IMR-90 (cell line): Measurements from ENCODE around the gene CMIP. TPM values are rescaled to one million over a fixed set of nuclear protein-coding genes. Genes with fewer than 3 reads are reported as not detected.

ENCODE experiments used
- ATAC-seq: fragments of 200-7000 bp; cut with Tn5 transposase; 2 replicates; pipeline ENCODE4 v1.9.1; 2020; ENCODE audit warnings: low read depth, mild to moderate bottlenecking, moderate library complexity
- BruUV-seq: library from RNA; stranded (reverse); fragments of 400-500 nt; replicated peaks from 2 replicates; lab custom pipeline; 2021; lab: Mats Ljungman, UMichigan
- CTCF ChIA-PET: fragments of 300-600 bp; formaldehyde crosslinking; extraction: SDS; loops from one replicate; lab custom pipeline; 2021; ENCODE audit warnings: antibody characterized with exemption; lab: Yijun Ruan, JAX
- POLR2A ChIA-PET: fragments of 300-600 bp; sonication (Branson Sonifier 250); formaldehyde crosslinking; loops from one replicate; lab custom pipeline; 2022; ENCODE audit warnings: antibody characterized with exemption; ENCODE audit not compliant: unreplicated experiment; lab: Charles Lee
- DNase-seq: peaks from one replicate; pipeline ENCODE4 v3.0.0; 2013
- H2AFZ ChIP-seq: replicated peaks from 2 replicates; pipeline ENCODE3; 2013; ENCODE audit warnings: low read length, mild to moderate bottlenecking; ENCODE audit not compliant: poor library complexity
- H2AK5ac ChIP-seq: 2 replicates; pipeline ENCODE4 v1.6.1; 2013; ENCODE audit warnings: low read depth, low read length, inconsistent platforms
- H2AK9ac ChIP-seq: replicated peaks from 2 replicates; pipeline ENCODE3; 2013; ENCODE audit warnings: mild to moderate bottlenecking, low read depth, low read length, moderate library complexity; ENCODE audit not compliant: poor library complexity
- H2BK120ac ChIP-seq: 2 replicates; pipeline ENCODE4 v1.6.1; 2013; ENCODE audit warnings: low read depth, low read length, inconsistent platforms
- H2BK15ac ChIP-seq: 3 replicates; pipeline ENCODE4 v1.6.1; 2013; ENCODE audit warnings: low read depth, low read length, inconsistent platforms
- H2BK20ac ChIP-seq: 2 replicates; pipeline ENCODE4 v1.6.1; 2013; ENCODE audit warnings: low read depth, mild to moderate bottlenecking, inconsistent platforms, low read length, moderate library complexity
- H2BK5ac ChIP-seq: 2 replicates; pipeline ENCODE4 v1.6.1; 2013; ENCODE audit warnings: mild to moderate bottlenecking, low read depth, low read length, inconsistent platforms; ENCODE audit not compliant: poor library complexity, severe bottlenecking
- H3K14ac ChIP-seq: replicated peaks from 2 replicates; pipeline ENCODE4 v1.6.1; 2013; ENCODE audit warnings: low read depth, low read length, inconsistent platforms
- H3K18ac ChIP-seq: 2 replicates; pipeline ENCODE4 v1.6.1; 2013; ENCODE audit warnings: low read depth, low read length, control low read depth
- H3K23ac ChIP-seq: 2 replicates; pipeline ENCODE4 v1.6.1; 2013; ENCODE audit warnings: low read depth, low read length, inconsistent platforms
- H3K27ac ChIP-seq: 2 replicates; pipeline ENCODE4 v1.5.1; 2013; ENCODE audit warnings: mild to moderate bottlenecking, control low read depth, low read length; ENCODE audit not compliant: insufficient read depth
- H3K27me3 ChIP-seq: 2 replicates; pipeline ENCODE4 v1.6.1; 2013; ENCODE audit warnings: low read length; ENCODE audit not compliant: control insufficient read depth, insufficient read depth
- H3K36me3 ChIP-seq: 2 replicates; pipeline ENCODE4 v1.6.1; 2013; ENCODE audit warnings: low read length, mixed read lengths; ENCODE audit not compliant: control insufficient read depth, insufficient read depth
- H3K4ac ChIP-seq: 2 replicates; pipeline ENCODE4 v1.6.1; 2013; ENCODE audit warnings: low read depth, low read length, inconsistent platforms
- H3K4me1 ChIP-seq: 2 replicates; pipeline ENCODE4 v1.6.1; 2013; ENCODE audit warnings: low read length, mixed read lengths; ENCODE audit not compliant: control insufficient read depth, insufficient read depth
- H3K4me2 ChIP-seq: 2 replicates; pipeline ENCODE4 v1.6.1; 2013; ENCODE audit warnings: low read depth, mild to moderate bottlenecking, control low read depth, low read length, moderate library complexity
- H3K4me3 ChIP-seq: 2 replicates; pipeline ENCODE4 v1.5.1; 2013; ENCODE audit warnings: low read depth, mild to moderate bottlenecking, control low read depth, low read length, moderate library complexity; ENCODE audit not compliant: insufficient read depth
- H3K56ac ChIP-seq: 2 replicates; pipeline ENCODE4 v1.6.1; 2013; ENCODE audit warnings: low read length, inconsistent platforms; ENCODE audit not compliant: insufficient read depth; ENCODE audit errors: extremely low read depth
- H3K79me1 ChIP-seq, 2 experiments: 2 replicates each; pipeline ENCODE4 v1.6.1; 2013; ENCODE audit warnings: low read length in 2 of 2, inconsistent platforms in 1 of 2, low read depth in 1 of 2
- H3K9ac ChIP-seq: 2 replicates; pipeline ENCODE4 v1.6.1; 2013; ENCODE audit warnings: low read depth, low read length, control low read depth
- H3K9me1 ChIP-seq: 2 replicates; pipeline ENCODE4 v1.6.1; 2013; ENCODE audit warnings: low read length, inconsistent platforms; ENCODE audit not compliant: insufficient read depth
- H3K9me3 ChIP-seq: 2 replicates; pipeline ENCODE4 v1.6.1; 2013; ENCODE audit warnings: low read length; ENCODE audit not compliant: control insufficient read depth, insufficient read depth
- H4K20me1 ChIP-seq: 2 replicates; pipeline ENCODE4 v1.6.1; 2013; ENCODE audit warnings: low read length, inconsistent platforms; ENCODE audit not compliant: insufficient read depth
- H4K5ac ChIP-seq: 2 replicates; pipeline ENCODE4 v1.6.1; 2013; ENCODE audit warnings: mild to moderate bottlenecking, low read depth, low read length, control low read depth
- H4K8ac ChIP-seq, 2 experiments: 2 replicates each; pipeline ENCODE4 v1.6.1; 2013; ENCODE audit warnings: low read depth in 2 of 2, low read length in 2 of 2, control low read depth in 1 of 2, inconsistent platforms in 1 of 2
- H4K91ac ChIP-seq: 2 replicates; pipeline ENCODE4 v1.6.1; 2013; ENCODE audit warnings: low read depth, low read length, inconsistent platforms; ENCODE audit not compliant: insufficient read depth
- BHLHE40 ChIP-seq: fragments of 150-350 bp; IDR thresholded peaks from 2 replicates; pipeline ENCODE4 v1.6.1; 2016; ENCODE audit warnings: mild to moderate bottlenecking, low read depth, low read length
- CEBPB ChIP-seq: IDR thresholded peaks from 2 replicates; pipeline ENCODE4 v1.6.1; 2012; ENCODE audit warnings: low read depth, low read length, improper control_type of control experiment
- CHD1 ChIP-seq: IDR thresholded peaks from 2 replicates; pipeline ENCODE4 v1.6.1; 2012; ENCODE audit warnings: low read depth, low read length, improper control_type of control experiment
- FOS ChIP-seq: fragments of 150-350 bp; IDR thresholded peaks from 2 replicates; pipeline ENCODE4 v1.6.1; 2016; ENCODE audit warnings: low read depth, low read length
- MAFK ChIP-seq: IDR thresholded peaks from 2 replicates; pipeline ENCODE4 v1.6.1; 2012; ENCODE audit warnings: low read depth, low read length, improper control_type of control experiment
- MAZ ChIP-seq: IDR thresholded peaks from 2 replicates; pipeline ENCODE4 v1.6.1; 2012; ENCODE audit warnings: low read depth, mild to moderate bottlenecking, low read length, improper control_type of control experiment, moderate library complexity, borderline replicate concordance
- MXI1 ChIP-seq: IDR thresholded peaks from 2 replicates; pipeline ENCODE4 v1.6.1; 2012; ENCODE audit warnings: low read depth, mild to moderate bottlenecking, low read length, moderate library complexity, borderline replicate concordance
- NFE2L2 ChIP-seq: fragments of 150-350 bp; IDR thresholded peaks from 2 replicates; pipeline ENCODE4 v1.6.1; 2016; ENCODE audit warnings: low read depth, mild to moderate bottlenecking, low read length
- POLR2A ChIP-seq: IDR thresholded peaks from 2 replicates; pipeline ENCODE4 v1.6.1; 2012; ENCODE audit warnings: mild to moderate bottlenecking, low read depth, low read length
- RAD21 ChIP-seq: IDR thresholded peaks from 2 replicates; pipeline ENCODE4 v1.6.1; 2012; ENCODE audit warnings: low read length, improper control_type of control experiment
- RCOR1 ChIP-seq: IDR thresholded peaks from 2 replicates; pipeline ENCODE4 v1.6.1; 2012; ENCODE audit warnings: mild to moderate bottlenecking, low read length, improper control_type of control experiment; ENCODE audit not compliant: insufficient replicate concordance
- RFX5 ChIP-seq: IDR thresholded peaks from 2 replicates; pipeline ENCODE4 v1.8.0; 2012; ENCODE audit warnings: low read depth, mild to moderate bottlenecking, low read length, moderate library complexity
- SMC3 ChIP-seq: fragments of 150-350 bp; IDR thresholded peaks from 2 replicates; pipeline ENCODE4 v1.6.1; 2016; ENCODE audit warnings: low read depth, mild to moderate bottlenecking, antibody characterized with exemption, low read length, moderate library complexity
- WGBS, 2 experiments: methylation state at CpG; one replicate each; pipeline versions ENCODE4 v1.1.5 to v1.1.7; 2013; ENCODE audit warnings: missing lambda C conversion rate in 2 of 2; ENCODE audit not compliant: insufficient read length in 1 of 2; ENCODE audit errors: extremely low coverage in 2 of 2; 5-methylcytosine and 5-hydroxymethylcytosine counted together
- dilution Hi-C: fragments of 300-500 bp; cut with HindIII; formaldehyde crosslinking; loops from one replicate; pipeline ENCODE4 v1.14.3; 2018; ENCODE audit warnings: low sequenced_read_pairs; ENCODE audit not compliant: unreplicated experiment
- in situ Hi-C: fragments of 300-500 bp; cut with MboI; formaldehyde crosslinking; loops from 3 replicates; pipeline ENCODE4 v1.14.3; 2019; ENCODE audit warnings: low sequenced_read_pairs, inconsistent platforms, mixed read lengths
- intact Hi-C: fragments of 100-400 bp; cut with micrococcal nuclease; formaldehyde crosslinking; loops from 2 replicates; pipeline ENCODE4 v1.10.0; 2022
- polyA plus RNA-seq, 3 experiments: library from polyadenylated mRNA; depleted of rRNA; stranded (reverse); fragments of >200 nt; gene quantifications; 2 replicates each; pipeline ENCODE4 v1.2.3, GENCODE V29; 2012; ENCODE audit warnings: low replicate concordance in 1 of 3
- total RNA-seq: library from RNA; depleted of rRNA; stranded (reverse); fragments of >200 nt; gene quantifications from 2 replicates; pipeline ENCODE4 v1.2.3, GENCODE V29; 2012
- TF ChIP-seq, protein P1 (sequence below): fragments of 150-350 bp; IDR thresholded peaks from 2 replicates; pipeline ENCODE4 v1.6.1; 2016; ENCODE audit warnings: low read depth, mild to moderate bottlenecking, low read length, moderate library complexity, borderline replicate concordance
- TF ChIP-seq, protein P2 (sequence below): conservative IDR thresholded peaks from 2 replicates; pipeline ENCODE4 v1.5.1; 2012; ENCODE audit warnings: mild to moderate bottlenecking, low read depth, low read length, improper control_type of control experiment
- TF ChIP-seq, protein P3 (sequence below): fragments of 150-350 bp; IDR thresholded peaks from 2 replicates; pipeline ENCODE4 v1.6.1; 2017; ENCODE audit warnings: mild to moderate bottlenecking, antibody characterized with exemption, low read length, low read depth

CMIP gene
- total and polyA plus RNA-seq, 2 of the 4 experiments (the other 2 are of a cell fraction): 3.2 to 11.6 TPM

DNA sequence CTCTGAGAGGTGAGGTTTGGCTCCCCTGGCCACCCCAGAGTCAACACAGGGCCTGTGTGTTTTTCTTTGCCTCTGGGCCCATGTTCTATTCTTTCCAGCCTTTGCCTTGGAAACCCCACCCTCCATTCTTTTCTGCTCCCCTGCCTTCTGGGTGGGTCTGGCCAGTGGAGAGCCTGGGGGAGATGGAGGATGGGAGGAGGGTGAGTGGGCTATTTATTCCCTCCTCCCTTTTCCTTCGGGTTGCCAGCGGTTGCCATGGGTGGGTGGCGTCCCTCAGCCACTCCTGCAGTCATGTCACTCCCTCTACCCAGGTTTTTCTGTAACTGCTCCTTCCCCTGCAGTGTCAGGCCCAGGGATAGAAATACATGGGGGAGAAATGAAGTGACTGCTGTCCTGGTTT lies 15.5 kb downstream of the CMIP start:
- no peak overlapping the region for H3K14ac ChIP-seq
- no peak for TF ChIP-seq FOS
- no peak for TF ChIP-seq CHD1
- no peak for TF ChIP-seq NFE2L2
- TF ChIP-seq BHLHE40: no peak
- TF ChIP-seq, protein P1, sequence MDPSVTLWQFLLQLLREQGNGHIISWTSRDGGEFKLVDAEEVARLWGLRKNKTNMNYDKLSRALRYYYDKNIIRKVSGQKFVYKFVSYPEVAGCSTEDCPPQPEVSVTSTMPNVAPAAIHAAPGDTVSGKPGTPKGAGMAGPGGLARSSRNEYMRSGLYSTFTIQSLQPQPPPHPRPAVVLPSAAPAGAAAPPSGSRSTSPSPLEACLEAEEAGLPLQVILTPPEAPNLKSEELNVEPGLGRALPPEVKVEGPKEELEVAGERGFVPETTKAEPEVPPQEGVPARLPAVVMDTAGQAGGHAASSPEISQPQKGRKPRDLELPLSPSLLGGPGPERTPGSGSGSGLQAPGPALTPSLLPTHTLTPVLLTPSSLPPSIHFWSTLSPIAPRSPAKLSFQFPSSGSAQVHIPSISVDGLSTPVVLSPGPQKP: no peak
- no peak for TF ChIP-seq CEBPB
- TF ChIP-seq MAZ: no peak
- TF ChIP-seq, protein P2, sequence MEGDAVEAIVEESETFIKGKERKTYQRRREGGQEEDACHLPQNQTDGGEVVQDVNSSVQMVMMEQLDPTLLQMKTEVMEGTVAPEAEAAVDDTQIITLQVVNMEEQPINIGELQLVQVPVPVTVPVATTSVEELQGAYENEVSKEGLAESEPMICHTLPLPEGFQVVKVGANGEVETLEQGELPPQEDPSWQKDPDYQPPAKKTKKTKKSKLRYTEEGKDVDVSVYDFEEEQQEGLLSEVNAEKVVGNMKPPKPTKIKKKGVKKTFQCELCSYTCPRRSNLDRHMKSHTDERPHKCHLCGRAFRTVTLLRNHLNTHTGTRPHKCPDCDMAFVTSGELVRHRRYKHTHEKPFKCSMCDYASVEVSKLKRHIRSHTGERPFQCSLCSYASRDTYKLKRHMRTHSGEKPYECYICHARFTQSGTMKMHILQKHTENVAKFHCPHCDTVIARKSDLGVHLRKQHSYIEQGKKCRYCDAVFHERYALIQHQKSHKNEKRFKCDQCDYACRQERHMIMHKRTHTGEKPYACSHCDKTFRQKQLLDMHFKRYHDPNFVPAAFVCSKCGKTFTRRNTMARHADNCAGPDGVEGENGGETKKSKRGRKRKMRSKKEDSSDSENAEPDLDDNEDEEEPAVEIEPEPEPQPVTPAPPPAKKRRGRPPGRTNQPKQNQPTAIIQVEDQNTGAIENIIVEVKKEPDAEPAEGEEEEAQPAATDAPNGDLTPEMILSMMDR: no peak
- TF ChIP-seq MXI1: no peak
- no peak for TF ChIP-seq MAFK
- TF ChIP-seq SMC3: no peak
- TF ChIP-seq RFX5: no peak
- no peak for TF ChIP-seq RAD21
- no peak for TF ChIP-seq POLR2A
- TF ChIP-seq, protein P3, sequence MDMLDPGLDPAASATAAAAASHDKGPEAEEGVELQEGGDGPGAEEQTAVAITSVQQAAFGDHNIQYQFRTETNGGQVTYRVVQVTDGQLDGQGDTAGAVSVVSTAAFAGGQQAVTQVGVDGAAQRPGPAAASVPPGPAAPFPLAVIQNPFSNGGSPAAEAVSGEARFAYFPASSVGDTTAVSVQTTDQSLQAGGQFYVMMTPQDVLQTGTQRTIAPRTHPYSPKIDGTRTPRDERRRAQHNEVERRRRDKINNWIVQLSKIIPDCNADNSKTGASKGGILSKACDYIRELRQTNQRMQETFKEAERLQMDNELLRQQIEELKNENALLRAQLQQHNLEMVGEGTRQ: no peak
- no peak for TF ChIP-seq RCOR1
- no CpG with 5 or more reads among the region's 3 CpGs for WGBS, 2 experiments
- no peak overlapping the region for H4K5ac ChIP-seq
- no peak overlapping the region for H2BK15ac ChIP-seq
- ATAC-seq: no peak
- peaks cover 10% of the 10 kb centered on the region for H3K4me1 ChIP-seq
- no peaks in the 10 kb centered on the region for H3K9me3 ChIP-seq
- H3K4me2 ChIP-seq: no peak overlapping the region
- no peak overlapping the region for H3K27ac ChIP-seq
- H2AK5ac ChIP-seq: no peak overlapping the region
- no peak overlapping the region for H3K4me3 ChIP-seq
- no peak overlapping the region for H3K56ac ChIP-seq
- dilution Hi-C loops: no loop called here
- H4K91ac ChIP-seq: no peak overlapping the region
- no peak overlapping the region for H3K23ac ChIP-seq
- peaks cover 19% of the 10 kb centered on the region for H3K9me1 ChIP-seq
- BruUV-seq: no TSS peak
- no peak overlapping the region for H3K9ac ChIP-seq
- ChIA-PET POLR2A (no interaction called here), CTCF (no interaction called here)
- no peak overlapping the region for H4K8ac ChIP-seq
- no peak overlapping the region for H3K4ac ChIP-seq
- no peaks in the 10 kb centered on the region for H3K27me3 ChIP-seq
- H2BK20ac ChIP-seq: no peak overlapping the region
- no peak overlapping the region for H2BK5ac ChIP-seq
- H3K79me1 ChIP-seq: peaks cover 48 to 94% of the 10 kb centered on the region in 2 experiments
- no peak for DNase-seq
- H2AK9ac ChIP-seq: no peak overlapping the region
- H4K20me1 ChIP-seq: peaks cover 82% of the 10 kb centered on the region
- no peak overlapping the region for H2AFZ ChIP-seq
- peaks cover 11% of the 10 kb centered on the region for H3K36me3 ChIP-seq
- no peak overlapping the region for H2BK120ac ChIP-seq
- no peak overlapping the region for H3K18ac ChIP-seq
- intact Hi-C loops: no loop called here
- in situ Hi-C loops: no loop called here
